HCT116 (cell line): ENCODE measurements around the gene MLPH.

Experiments
- CEBPB ChIP-seq: IDR thresholded peaks from 2 replicates; pipeline ENCODE4 v1.6.1; 2012; ENCODE audit warnings: low read depth
- CTCF ChIP-seq, 3 experiments: fragments of 200-600 bp in 1 of 3; sonication (generic) in 1 of 3; IDR thresholded peaks in 2 of 3; conservative IDR thresholded peaks in 1 of 3; 2 replicates each; pipeline ENCODE4 v1.5.1; 2012 to 2017; ENCODE audit warnings: low read depth in 2 of 3, low read length in 2 of 3, antibody characterized with exemption in 1 of 3, borderline replicate concordance in 1 of 3, control low read depth in 1 of 3, mild to moderate bottlenecking in 1 of 3, mixed read lengths in 1 of 3, mixed run types in 1 of 3, moderate library complexity in 1 of 3; ENCODE audit not compliant: insufficient read depth in 1 of 3
- EGR1 ChIP-seq: IDR thresholded peaks from 2 replicates; pipeline ENCODE4 v1.6.1; 2012; ENCODE audit warnings: low read depth
- EZH2 ChIP-seq: fragments of 200-600 bp; sonication (generic); IDR thresholded peaks from 2 replicates; pipeline ENCODE4 v1.6.1; 2017; ENCODE audit warnings: antibody characterized with exemption, mixed run types
- FOSL1 ChIP-seq: IDR thresholded peaks from 2 replicates; pipeline ENCODE4 v1.6.1; 2012; ENCODE audit warnings: low read depth
- JUND ChIP-seq: IDR thresholded peaks from 2 replicates; pipeline ENCODE4 v1.6.1; 2012
- MAX ChIP-seq: IDR thresholded peaks from 2 replicates; pipeline ENCODE4 v1.6.1; 2012
- POLR2A ChIP-seq: IDR thresholded peaks from 2 replicates; pipeline ENCODE4 v1.7.0; 2011; ENCODE audit warnings: borderline replicate concordance; ENCODE audit not compliant: insufficient read depth, insufficient read length; ENCODE audit errors: extremely low read depth
- POLR2AphosphoS5 ChIP-seq: IDR thresholded peaks from 2 replicates; pipeline ENCODE4 v1.6.1; 2011; ENCODE audit warnings: mild to moderate bottlenecking, low read depth, low read length, moderate library complexity
- REST ChIP-seq: IDR thresholded peaks from 2 replicates; pipeline ENCODE4 v1.6.1; 2012; ENCODE audit warnings: low read depth
- SIN3A ChIP-seq: IDR thresholded peaks from 2 replicates; pipeline ENCODE4 v1.6.1; 2012; ENCODE audit warnings: low read depth
- YY1 ChIP-seq: IDR thresholded peaks from 2 replicates; pipeline ENCODE4 v1.6.1; 2011; ENCODE audit warnings: low read length, low read depth, moderate library complexity, mild to moderate bottlenecking; ENCODE audit not compliant: insufficient replicate concordance; ENCODE audit errors: extremely low read depth
- ZBTB33 ChIP-seq: IDR thresholded peaks from 2 replicates; pipeline ENCODE4 v1.6.1; 2011; ENCODE audit warnings: mild to moderate bottlenecking, low read length, moderate library complexity; ENCODE audit not compliant: insufficient replicate concordance; ENCODE audit errors: extremely low read depth

- TF ChIP-seq POLR2AphosphoS5 (no peak), POLR2A (no peak), EZH2 (no peak), CTCF (IDR thresholded peaks at IDR 0.05 in 2 of 3, conservative IDR thresholded peaks at IDR 0.05 in 1 of 3; ENCODE audit: borderline replicate concordance in 1 of 3, insufficient read depth in 1 of 3, low read depth in 2 of 3, low read length in 2 of 3) (no peak), REST (no peak), MAX (no peak), JUND (no peak), ZBTB33 (no peak), SIN3A (no peak), FOSL1 (no peak), CEBPB (no peak), YY1 (no peak), EGR1 (no peak)
Measured at GRCh38 chr2:237514474-237515130, 27.6 kb downstream of the MLPH start.
